ENCODE results near the gene CCDC88A. TPM values are rescaled to one million over a fixed set of nuclear protein-coding genes. Genes with fewer than 3 reads are reported as not detected.

The CCDC88A gene, protein sequence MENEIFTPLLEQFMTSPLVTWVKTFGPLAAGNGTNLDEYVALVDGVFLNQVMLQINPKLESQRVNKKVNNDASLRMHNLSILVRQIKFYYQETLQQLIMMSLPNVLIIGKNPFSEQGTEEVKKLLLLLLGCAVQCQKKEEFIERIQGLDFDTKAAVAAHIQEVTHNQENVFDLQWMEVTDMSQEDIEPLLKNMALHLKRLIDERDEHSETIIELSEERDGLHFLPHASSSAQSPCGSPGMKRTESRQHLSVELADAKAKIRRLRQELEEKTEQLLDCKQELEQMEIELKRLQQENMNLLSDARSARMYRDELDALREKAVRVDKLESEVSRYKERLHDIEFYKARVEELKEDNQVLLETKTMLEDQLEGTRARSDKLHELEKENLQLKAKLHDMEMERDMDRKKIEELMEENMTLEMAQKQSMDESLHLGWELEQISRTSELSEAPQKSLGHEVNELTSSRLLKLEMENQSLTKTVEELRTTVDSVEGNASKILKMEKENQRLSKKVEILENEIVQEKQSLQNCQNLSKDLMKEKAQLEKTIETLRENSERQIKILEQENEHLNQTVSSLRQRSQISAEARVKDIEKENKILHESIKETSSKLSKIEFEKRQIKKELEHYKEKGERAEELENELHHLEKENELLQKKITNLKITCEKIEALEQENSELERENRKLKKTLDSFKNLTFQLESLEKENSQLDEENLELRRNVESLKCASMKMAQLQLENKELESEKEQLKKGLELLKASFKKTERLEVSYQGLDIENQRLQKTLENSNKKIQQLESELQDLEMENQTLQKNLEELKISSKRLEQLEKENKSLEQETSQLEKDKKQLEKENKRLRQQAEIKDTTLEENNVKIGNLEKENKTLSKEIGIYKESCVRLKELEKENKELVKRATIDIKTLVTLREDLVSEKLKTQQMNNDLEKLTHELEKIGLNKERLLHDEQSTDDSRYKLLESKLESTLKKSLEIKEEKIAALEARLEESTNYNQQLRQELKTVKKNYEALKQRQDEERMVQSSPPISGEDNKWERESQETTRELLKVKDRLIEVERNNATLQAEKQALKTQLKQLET (N-terminal part only)
- total RNA-seq (100 to 1,000 TPM; 121 to 180 TPM), polyA plus RNA-seq (ENCODE audit: insufficient read depth, low read depth, low replicate concordance) (26.5 TPM)
- long read RNA-seq, donor 1, partial matches to known transcripts: 7 of 11 reads
- long read RNA-seq, donor 1, other reads (novel, unspliced or antisense): 0 of 11 reads
- long read RNA-seq, donor 2, full-length matches to known transcripts: 1 of 9 reads
- long read RNA-seq, donor 2, partial matches to known transcripts: 8 of 9 reads
- long read RNA-seq, donor 2, other reads (novel, unspliced or antisense): 0 of 9 reads

DNA sequence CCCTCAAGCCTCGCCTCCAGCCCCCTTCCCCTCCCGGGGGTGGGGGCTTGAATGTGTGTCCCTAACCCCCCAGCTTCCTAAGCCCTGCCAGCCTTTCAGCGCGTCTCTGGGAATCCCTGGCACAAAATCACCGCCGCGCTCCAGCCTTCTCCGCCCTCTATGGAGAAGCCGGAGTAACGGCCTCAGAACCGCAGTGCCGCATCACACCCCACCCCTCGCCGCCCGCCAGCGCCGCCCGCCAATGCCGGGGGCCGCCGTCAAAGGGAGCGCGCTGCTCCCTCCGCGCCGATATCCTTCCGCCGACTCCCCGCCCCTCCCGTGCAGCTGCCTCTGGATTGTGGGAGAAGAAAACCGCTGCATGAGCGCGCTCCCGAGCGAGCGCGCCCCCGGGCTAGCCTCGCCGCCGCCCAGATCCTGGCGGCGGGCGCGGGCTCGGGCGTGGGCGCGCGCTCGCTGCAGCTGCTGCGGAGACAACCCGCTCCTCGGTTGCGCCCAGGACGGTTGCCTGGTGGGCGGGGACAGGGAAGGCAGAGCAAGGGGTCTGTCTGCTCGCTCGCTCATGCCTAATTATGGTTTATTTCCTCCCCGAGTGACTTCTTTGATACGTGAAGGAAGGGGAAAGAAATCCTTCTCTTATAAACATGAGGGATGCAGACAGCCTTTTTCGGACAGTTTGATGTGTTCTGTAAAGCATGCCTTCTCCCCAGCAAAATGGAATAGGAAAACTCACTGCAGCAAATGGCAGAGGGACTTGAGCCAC is at the start of gene CCDC88A:
CCDC88A (minus strand) TSS at position 178 of the 760 bp plus-strand sequence. CDS start 777 bp downstream, outside the sequence.
- Histone ChIP-seq H3K4me1 (peaks cover 13% of the 10 kb centered on the region), H3K9me3 (no peaks in the 10 kb centered on the region), H3K36me3 (ENCODE audit: low read depth, missing control alignments) (no peaks in the 10 kb centered on the region), H3K27ac (peak within 1 kb of the TSS; percentile 87 to 97), H3K27me3 (no peaks in the 10 kb centered on the region), H3K4me3 (peak within 1 kb of the TSS; percentile 88 to 90)
- TF ChIP-seq POLR2A (IDR thresholded peaks at IDR 0.05): peak; percentile 68
- TF ChIP-seq, protein P1, sequence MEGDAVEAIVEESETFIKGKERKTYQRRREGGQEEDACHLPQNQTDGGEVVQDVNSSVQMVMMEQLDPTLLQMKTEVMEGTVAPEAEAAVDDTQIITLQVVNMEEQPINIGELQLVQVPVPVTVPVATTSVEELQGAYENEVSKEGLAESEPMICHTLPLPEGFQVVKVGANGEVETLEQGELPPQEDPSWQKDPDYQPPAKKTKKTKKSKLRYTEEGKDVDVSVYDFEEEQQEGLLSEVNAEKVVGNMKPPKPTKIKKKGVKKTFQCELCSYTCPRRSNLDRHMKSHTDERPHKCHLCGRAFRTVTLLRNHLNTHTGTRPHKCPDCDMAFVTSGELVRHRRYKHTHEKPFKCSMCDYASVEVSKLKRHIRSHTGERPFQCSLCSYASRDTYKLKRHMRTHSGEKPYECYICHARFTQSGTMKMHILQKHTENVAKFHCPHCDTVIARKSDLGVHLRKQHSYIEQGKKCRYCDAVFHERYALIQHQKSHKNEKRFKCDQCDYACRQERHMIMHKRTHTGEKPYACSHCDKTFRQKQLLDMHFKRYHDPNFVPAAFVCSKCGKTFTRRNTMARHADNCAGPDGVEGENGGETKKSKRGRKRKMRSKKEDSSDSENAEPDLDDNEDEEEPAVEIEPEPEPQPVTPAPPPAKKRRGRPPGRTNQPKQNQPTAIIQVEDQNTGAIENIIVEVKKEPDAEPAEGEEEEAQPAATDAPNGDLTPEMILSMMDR (IDR thresholded peaks at IDR 0.05): peak in 1 of 3 experiments; percentile 12
- intact Hi-C loops (cut with DNase I; ENCODE audit: low total_unique reads): no loop called here
- 0 to 1% methylated on average over 32 to 49 of the region's 62 CpGs for WGBS, 2 donors
- peak; percentile 96 for DNase-seq

DNA sequence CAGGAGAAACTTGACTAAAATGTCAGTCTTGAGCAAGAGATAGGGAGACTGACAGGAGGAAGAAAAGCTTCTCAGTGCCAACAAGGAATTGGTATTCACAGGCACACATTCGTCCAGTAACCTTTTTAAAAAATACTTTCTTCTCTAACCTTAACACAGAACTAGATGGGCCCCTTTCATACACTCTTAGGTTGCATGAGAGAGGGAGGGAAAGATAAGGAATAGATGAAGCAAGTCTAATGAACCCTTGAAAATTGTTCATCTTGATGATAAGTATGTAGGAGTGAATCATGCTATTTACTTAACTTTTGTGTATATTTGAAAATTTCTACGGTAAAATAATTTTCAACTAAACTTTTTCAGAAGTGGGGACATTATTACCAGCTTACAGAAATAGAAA is 42.0 kb upstream of the CCDC88A start:
- TF ChIP-seq POLR2A (IDR thresholded peaks at IDR 0.05): no peak
- TF ChIP-seq, protein P1 (IDR thresholded peaks at IDR 0.05): no peak
- whole genome bisulfite sequencing, 2 donors: 80 to 81% methylated on average over 2 of the region's 2 CpGs
- Histone ChIP-seq H3K4me3 (no peak overlapping the region), H3K4me1 (no peaks in the 10 kb centered on the region), H3K9me3 (no peaks in the 10 kb centered on the region), H3K27me3 (no peaks in the 10 kb centered on the region), H3K27ac (no peak overlapping the region), H3K36me3 (ENCODE audit: low read depth, missing control alignments) (no peaks in the 10 kb centered on the region)
- intact Hi-C loops (cut with DNase I; ENCODE audit: low total_unique reads): no loop called here
- no peak for DNase-seq

DNA sequence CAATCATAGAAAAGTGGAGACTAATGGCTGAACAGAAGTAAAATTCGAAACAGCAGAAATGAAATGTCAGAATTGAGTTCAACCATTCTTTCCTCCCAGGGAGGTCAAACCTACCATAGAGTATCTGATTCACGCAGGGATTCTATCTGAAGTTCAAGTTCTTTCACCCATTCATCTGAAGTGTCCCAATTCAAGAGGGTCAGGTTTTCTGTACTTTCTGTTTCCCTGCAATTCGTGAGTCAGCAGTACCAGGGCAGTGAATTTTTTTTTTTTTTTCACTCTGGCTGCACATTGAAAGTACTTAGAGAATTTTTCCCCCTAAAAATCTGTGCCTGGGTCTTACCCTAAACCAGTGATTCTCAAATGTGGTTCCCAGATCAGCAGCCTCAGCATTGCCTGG is 40.9 kb upstream of the CCDC88A start:
- Histone ChIP-seq H3K27ac (no peak overlapping the region), H3K4me3 (no peak overlapping the region), H3K9me3 (no peaks in the 10 kb centered on the region), H3K36me3 (ENCODE audit: low read depth, missing control alignments) (no peaks in the 10 kb centered on the region), H3K4me1 (no peaks in the 10 kb centered on the region), H3K27me3 (no peaks in the 10 kb centered on the region)
- no peak for DNase-seq
- intact Hi-C loops (cut with DNase I; ENCODE audit: low total_unique reads): no loop called here
- WGBS, 2 donors: 69 to 80% methylated on average over 3 of the region's 3 CpGs
- TF ChIP-seq, protein P1 (IDR thresholded peaks at IDR 0.05): no peak
- TF ChIP-seq POLR2A (IDR thresholded peaks at IDR 0.05): no peak

DNA sequence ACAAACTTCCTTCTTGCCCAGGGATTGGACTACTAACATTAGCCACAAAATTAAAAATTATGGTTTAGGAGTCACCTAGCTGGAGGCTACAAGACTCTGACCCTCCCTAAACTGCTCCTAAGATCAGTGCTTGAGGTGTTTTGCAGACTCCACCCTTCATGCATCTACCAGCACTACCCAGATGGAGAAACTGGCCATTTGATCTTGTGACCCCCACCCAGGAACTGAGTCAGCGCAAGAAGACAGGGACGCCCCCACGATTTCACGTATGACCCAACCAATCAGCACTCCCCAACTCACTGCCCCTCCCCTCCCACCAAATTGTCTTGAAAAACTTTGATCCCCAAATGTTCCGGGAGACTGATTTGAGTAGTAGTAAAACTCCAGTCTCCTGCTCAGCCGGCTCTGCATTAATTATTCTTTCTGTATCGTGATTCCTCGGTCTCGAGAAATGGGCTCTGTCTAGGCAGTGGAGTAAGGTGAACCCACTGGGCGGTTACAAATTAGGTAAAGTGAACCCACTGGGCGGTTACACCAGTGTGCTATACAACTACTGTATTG is 40.1 kb upstream of the CCDC88A start:
- WGBS, 2 donors: 67 to 79% methylated on average over 11 of the region's 11 CpGs
- no peak overlapping the region for H3K27ac ChIP-seq
- no peak for TF ChIP-seq POLR2A (IDR thresholded peaks at IDR 0.05)
- TF ChIP-seq, protein P1 (IDR thresholded peaks at IDR 0.05): no peak
- no peaks in the 10 kb centered on the region for H3K27me3 ChIP-seq
- intact Hi-C loops (cut with DNase I; ENCODE audit: low total_unique reads): no loop called here
- no peak for DNase-seq
- H3K4me1 ChIP-seq: no peaks in the 10 kb centered on the region
- no peaks in the 10 kb centered on the region for H3K36me3 ChIP-seq (ENCODE audit: low read depth, missing control alignments)
- no peak overlapping the region for H3K4me3 ChIP-seq
- H3K9me3 ChIP-seq: no peaks in the 10 kb centered on the region

All from testis (tissue), 5 donors.